Measurements from ENCODE around the gene NXPH4.

GRCh38 chr12:57272337-57273151, 56.0 kb downstream of the NXPH4 start:
- no peak for TF ChIP-seq EZH2 (IDR thresholded peaks at IDR 0.05; ENCODE audit: low read depth)
- TF ChIP-seq CTCF (conservative IDR thresholded peaks at IDR 0.05): no peak

All from PC-9 (cell line).